ENCODE data around the gene ZNF808. TPM values are rescaled to one million over a fixed set of nuclear protein-coding genes. Genes with fewer than 3 reads are reported as not detected.

ZNF808 gene
- total and polyA plus RNA-seq, 2 donors from 2014 or later, result 3.4 to 35.8 TPM

DNA sequence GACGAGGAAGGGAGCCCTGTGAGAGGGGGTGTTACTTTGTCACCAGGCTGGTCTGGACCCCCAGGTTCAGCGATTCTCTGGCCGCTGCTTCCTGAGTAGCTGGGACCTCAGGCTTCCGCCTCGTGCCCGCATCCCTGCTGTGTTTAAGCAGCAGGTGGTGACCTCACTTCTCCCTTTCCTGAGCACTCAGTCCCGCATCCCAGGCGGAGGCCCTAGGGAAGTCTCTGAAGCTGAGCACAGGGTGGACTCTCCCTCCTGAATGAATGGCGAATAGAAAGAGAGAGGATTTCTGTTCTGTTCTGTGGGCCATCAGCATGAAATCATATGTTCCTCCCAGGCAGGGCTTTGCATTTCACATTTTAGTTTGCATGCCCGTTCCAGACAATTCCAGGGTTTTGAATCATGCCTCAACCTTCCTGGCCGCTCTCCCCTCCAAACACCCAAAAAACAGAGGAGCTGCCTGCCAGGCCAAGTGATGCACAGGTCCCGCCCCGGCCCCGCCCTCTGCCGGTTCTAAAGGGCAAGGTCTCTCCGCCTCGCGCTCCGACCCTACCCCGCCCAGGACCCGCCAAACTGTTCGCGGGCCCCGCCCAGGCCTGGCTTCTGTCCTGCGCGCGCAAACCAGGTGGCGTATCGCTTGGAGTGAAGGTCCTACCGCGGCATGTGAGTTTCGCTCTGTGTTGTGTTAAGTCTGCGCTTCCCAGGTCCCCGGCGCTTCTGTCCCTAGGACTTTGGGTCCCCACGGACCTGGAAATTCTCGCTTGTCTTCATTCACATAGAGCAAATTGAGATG lies 35.1 kb upstream of the ZNF808 start:
- H3K27ac ChIP-seq (ENCODE audit: low read depth in 2 of 2, low read length in 2 of 2), result no peak overlapping the region
- no peaks in the 10 kb centered on the region for H3K4me1 ChIP-seq (ENCODE audit: control insufficient read depth in 2 of 3, insufficient read depth in 2 of 3, low read depth in 1 of 3, low read length in 3 of 3)
- H3K9me3 ChIP-seq (ENCODE audit: control insufficient read depth in 2 of 3, insufficient read depth in 1 of 3, low read length in 3 of 3), result peaks cover 0 to 14% (median 2%) of the 10 kb centered on the region in 3 donors
- peak overlapping the region in 1 of 3 donors; percentile 46 for H3K4me3 ChIP-seq (ENCODE audit: low read length in 3 of 3)
- H3K27me3 ChIP-seq (ENCODE audit: control insufficient read depth, insufficient read depth, low read length), result no peaks in the 10 kb centered on the region
- no peak overlapping the region for H3K9ac ChIP-seq (ENCODE audit: low read length in 3 of 3)
- DNase-seq, result peak; percentile 54 to 79 (median 74)
- TF ChIP-seq, protein P1, sequence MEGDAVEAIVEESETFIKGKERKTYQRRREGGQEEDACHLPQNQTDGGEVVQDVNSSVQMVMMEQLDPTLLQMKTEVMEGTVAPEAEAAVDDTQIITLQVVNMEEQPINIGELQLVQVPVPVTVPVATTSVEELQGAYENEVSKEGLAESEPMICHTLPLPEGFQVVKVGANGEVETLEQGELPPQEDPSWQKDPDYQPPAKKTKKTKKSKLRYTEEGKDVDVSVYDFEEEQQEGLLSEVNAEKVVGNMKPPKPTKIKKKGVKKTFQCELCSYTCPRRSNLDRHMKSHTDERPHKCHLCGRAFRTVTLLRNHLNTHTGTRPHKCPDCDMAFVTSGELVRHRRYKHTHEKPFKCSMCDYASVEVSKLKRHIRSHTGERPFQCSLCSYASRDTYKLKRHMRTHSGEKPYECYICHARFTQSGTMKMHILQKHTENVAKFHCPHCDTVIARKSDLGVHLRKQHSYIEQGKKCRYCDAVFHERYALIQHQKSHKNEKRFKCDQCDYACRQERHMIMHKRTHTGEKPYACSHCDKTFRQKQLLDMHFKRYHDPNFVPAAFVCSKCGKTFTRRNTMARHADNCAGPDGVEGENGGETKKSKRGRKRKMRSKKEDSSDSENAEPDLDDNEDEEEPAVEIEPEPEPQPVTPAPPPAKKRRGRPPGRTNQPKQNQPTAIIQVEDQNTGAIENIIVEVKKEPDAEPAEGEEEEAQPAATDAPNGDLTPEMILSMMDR (IDR thresholded peaks at IDR 0.05; ENCODE audit: borderline replicate concordance, extremely low read depth, insufficient read depth), result no peak
- no peaks in the 10 kb centered on the region for H3K36me3 ChIP-seq (ENCODE audit: control insufficient read depth in 2 of 3, insufficient read depth in 3 of 3, low read length in 3 of 3)
- intact Hi-C loops (cut with DNase I), result no loop called here
- no peak for FAIRE-seq

DNA sequence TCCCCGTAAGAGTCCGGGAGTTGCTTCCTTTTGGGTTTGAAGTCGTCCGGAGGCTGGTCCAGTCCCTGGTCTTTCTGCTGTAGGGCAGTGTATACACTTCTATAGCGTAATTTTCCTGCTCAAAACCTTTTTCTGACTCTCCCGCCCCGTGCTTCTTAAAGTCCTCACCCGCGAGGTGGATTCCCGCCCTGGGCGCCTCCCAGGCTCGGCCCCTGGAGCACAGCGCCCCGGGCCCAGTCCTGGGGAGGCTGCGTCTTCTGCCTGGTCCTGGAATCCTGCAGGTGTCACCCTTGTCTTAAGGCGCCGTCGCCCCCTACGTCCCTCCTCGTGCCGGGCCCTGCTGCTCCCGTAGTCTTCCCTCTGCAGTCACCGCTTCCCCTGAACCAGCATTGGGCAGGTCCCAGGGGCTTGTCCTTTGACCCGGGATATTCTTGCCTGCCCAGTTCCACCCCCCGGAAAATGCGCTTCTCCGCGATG lies 34.4 kb upstream of the ZNF808 start:
- Histone ChIP-seq H3K27ac (ENCODE audit: low read depth in 2 of 2, low read length in 2 of 2) (no peak overlapping the region), H3K36me3 (ENCODE audit: control insufficient read depth in 2 of 3, insufficient read depth in 3 of 3, low read length in 3 of 3) (no peaks in the 10 kb centered on the region), H3K9ac (ENCODE audit: low read length in 3 of 3) (no peak overlapping the region), H3K4me3 (ENCODE audit: low read length in 3 of 3) (peak overlapping the region in 1 of 3 donors; percentile 46), H3K27me3 (ENCODE audit: control insufficient read depth, insufficient read depth, low read length) (no peaks in the 10 kb centered on the region), H3K9me3 (ENCODE audit: control insufficient read depth in 2 of 3, insufficient read depth in 1 of 3, low read length in 3 of 3) (peaks cover 0 to 14% (median under 1%) of the 10 kb centered on the region in 3 donors), H3K4me1 (ENCODE audit: control insufficient read depth in 2 of 3, insufficient read depth in 2 of 3, low read depth in 1 of 3, low read length in 3 of 3) (no peaks in the 10 kb centered on the region)
- TF ChIP-seq, protein P1 (IDR thresholded peaks at IDR 0.05; ENCODE audit: borderline replicate concordance, extremely low read depth, insufficient read depth), result peak; percentile 11
- intact Hi-C loops (cut with DNase I), result no loop called here
- FAIRE-seq (no peak), DNase-seq (peak in 4 of 5 donors; percentile 51 to 72 (median 62))

DNA sequence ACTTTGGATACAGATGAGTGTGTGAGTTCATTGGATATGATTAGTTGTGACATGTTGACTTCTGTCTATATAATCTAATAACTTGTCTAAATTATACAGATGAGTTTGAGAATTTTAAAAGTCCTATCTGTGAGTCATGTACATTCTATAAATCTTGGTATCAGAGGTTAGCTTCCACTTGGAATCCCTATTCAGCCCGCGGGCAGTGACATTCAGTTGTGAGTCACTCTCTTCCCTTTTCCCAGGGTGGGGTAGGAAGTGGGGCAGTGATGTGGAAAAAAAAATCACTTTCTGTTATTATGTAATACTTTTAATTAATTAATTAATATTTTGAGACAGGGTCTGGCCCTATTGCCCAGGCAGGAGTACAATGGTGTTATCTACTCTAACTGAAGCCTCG lies 33.0 kb upstream of the ZNF808 start:
- H3K9ac ChIP-seq (ENCODE audit: low read length in 3 of 3), result no peak overlapping the region
- H3K9me3 ChIP-seq (ENCODE audit: control insufficient read depth in 2 of 3, insufficient read depth in 1 of 3, low read length in 3 of 3), result peaks cover 0 to 17% (median 0%) of the 10 kb centered on the region in 3 donors
- no peaks in the 10 kb centered on the region for H3K36me3 ChIP-seq (ENCODE audit: control insufficient read depth in 2 of 3, insufficient read depth in 3 of 3, low read length in 3 of 3)
- H3K27ac ChIP-seq (ENCODE audit: low read depth in 2 of 2, low read length in 2 of 2), result no peak overlapping the region
- no peaks in the 10 kb centered on the region for H3K4me1 ChIP-seq (ENCODE audit: control insufficient read depth in 2 of 3, insufficient read depth in 2 of 3, low read depth in 1 of 3, low read length in 3 of 3)
- H3K27me3 ChIP-seq (ENCODE audit: control insufficient read depth, insufficient read depth, low read length), result no peaks in the 10 kb centered on the region
- TF ChIP-seq, protein P1 (IDR thresholded peaks at IDR 0.05; ENCODE audit: borderline replicate concordance, extremely low read depth, insufficient read depth), result no peak
- no peak for DNase-seq
- H3K4me3 ChIP-seq (ENCODE audit: low read length in 3 of 3), result no peak overlapping the region
- intact Hi-C loops (cut with DNase I), result no loop called here
- FAIRE-seq, result no peak

All from kidney (tissue), 14 donors.